Glomerular visceral epithelial cell (primary cell): ENCODE data around the gene RBP5.

Experiments
- DNase-seq: peaks from one replicate; pipeline ENCODE4 v3.0.0-alpha.2; 2016; ENCODE audit errors: extremely low spot score

The RBP5 gene

DNA sequence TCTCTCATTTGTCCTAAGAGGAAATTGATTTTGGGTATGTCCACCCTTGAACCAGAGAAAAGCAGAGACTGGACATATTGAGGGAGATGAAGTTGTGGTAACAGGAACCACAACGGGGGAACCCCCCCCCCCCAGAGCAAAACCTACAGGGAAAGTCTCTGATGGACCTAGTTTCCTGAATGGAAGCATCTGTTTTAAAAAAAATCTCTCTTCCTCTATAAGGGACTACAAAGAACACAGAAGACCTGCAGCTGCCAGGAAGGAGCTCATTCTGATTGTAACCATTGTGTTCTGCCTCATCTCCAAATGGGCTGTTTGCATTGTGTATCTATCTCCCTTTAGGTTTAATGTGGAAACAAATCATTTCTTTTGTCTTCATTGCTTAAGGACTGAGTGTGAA is 54.7 kb downstream of the RBP5 start:
- DNase-seq, result no peak
